Kidney (tissue), 14 donors: Measurements from ENCODE around the gene RGS6. TPM values are rescaled to one million over a fixed set of nuclear protein-coding genes. Genes with fewer than 3 reads are reported as not detected.

Experiments used
- DNase-seq, 5 donors: peaks; one replicate each; pipeline ENCODE4 v3.0.0-alpha.2; 2013 to 2020
- FAIRE-seq: peaks from 2 replicates; lab custom pipeline; 2012; peaks lifted over from hg19 to GRCh38; lab: Jason Lieb, UNC
- H3K27ac ChIP-seq, 2 donors: one replicate each; pipeline ENCODE4 v1.7.0; 2013; ENCODE audit warnings: low read depth in 2 of 2, low read length in 2 of 2, inconsistent platforms in 1 of 2
- H3K27me3 ChIP-seq: one replicate; pipeline ENCODE4 v1.7.1; 2013; ENCODE audit warnings: low read length, inconsistent platforms; ENCODE audit not compliant: control insufficient read depth, insufficient read depth
- H3K36me3 ChIP-seq, 3 donors: one replicate each; pipeline versions ENCODE4 v1.7.0 to v1.7.1; 2013; ENCODE audit warnings: low read length in 3 of 3, control low read depth in 1 of 3, inconsistent platforms in 1 of 3; ENCODE audit not compliant: insufficient read depth in 3 of 3, control insufficient read depth in 2 of 3
- H3K4me1 ChIP-seq, 3 donors: one replicate each; pipeline versions ENCODE4 v1.7.0 to v1.7.1; 2013; ENCODE audit warnings: low read length in 3 of 3, inconsistent platforms in 1 of 3, low read depth in 1 of 3; ENCODE audit not compliant: control insufficient read depth in 2 of 3, insufficient read depth in 2 of 3
- H3K4me3 ChIP-seq, 3 donors: one replicate each; pipeline versions ENCODE4 v1.7.0 to v1.8.1; 2013; ENCODE audit warnings: low read length in 3 of 3, control low read depth in 1 of 3, inconsistent platforms in 1 of 3
- H3K9ac ChIP-seq, 3 donors: one replicate each; pipeline versions ENCODE4 v1.7.0 to v1.7.1; 2013; ENCODE audit warnings: low read length in 3 of 3, control low read depth in 1 of 3, inconsistent platforms in 1 of 3
- H3K9me3 ChIP-seq, 3 donors: one replicate each; pipeline versions ENCODE4 v1.7.0 to v1.7.1; 2013; ENCODE audit warnings: low read length in 3 of 3, control low read depth in 1 of 3, inconsistent platforms in 1 of 3; ENCODE audit not compliant: control insufficient read depth in 2 of 3, insufficient read depth in 1 of 3
- CTCF ChIP-seq: IDR thresholded peaks from 3 replicates; pipeline ENCODE4 v1.5.1; 2012; ENCODE audit warnings: mild to moderate bottlenecking, moderate library complexity, borderline replicate concordance; ENCODE audit not compliant: insufficient read depth; ENCODE audit errors: extremely low read depth
- intact Hi-C: fragments of 100-400 bp; cut with DNase I; formaldehyde crosslinking; loops from one replicate; pipeline ENCODE4 v1.11.1; 2022
- polyA plus RNA-seq: library from polyadenylated mRNA; stranded (reverse); fragments of 350-450 nt; fragmentation: Illumina TruSeq; extraction: RNeasy Lipid Tissue Mini Kit (QIAGEN cat#74804); gene quantifications from one replicate; pipeline ENCODE4 v1.2.3, GENCODE V29; 2014; ENCODE audit warnings: low read depth, low replicate concordance; ENCODE audit not compliant: insufficient read depth
- total RNA-seq: library from RNA; stranded (reverse); fragmentation: NEBNext Ultra II Directional; extraction: Animal tissue kit (Norgen Biotek cat#: 25700); gene quantifications from one replicate; pipeline ENCODE4 v1.2.1, GENCODE V29; 2021
- donor health status: control.
- donor health status: control.
- donor health status: control.
- donor health status: control.
- donor health status: control.
- donor health status: DM: yes; HTN: yes; CAD: no.
- donor health status: Normal renal cell carcinoma (clear cell type).

The RGS6 gene
- total and polyA plus RNA-seq, 2 donors from 2014 or later: 1.1 to 1.4 TPM

GRCh38 chr14:72098210-72098609 lies 166.0 kb downstream of the RGS6 start:
- no peak overlapping the region for H3K27ac ChIP-seq

GRCh38 chr14:72099566-72099965 lies 167.3 kb downstream of the RGS6 start:
- Histone ChIP-seq H3K4me1 (no peaks in the 10 kb centered on the region), H3K27ac (no peak overlapping the region), H3K9ac (no peak overlapping the region), H3K36me3 (no peaks in the 10 kb centered on the region), H3K27me3 (no peaks in the 10 kb centered on the region), H3K4me3 (no peak overlapping the region), H3K9me3 (no peaks in the 10 kb centered on the region)
- intact Hi-C loops: no loop called here
- no peak for TF ChIP-seq CTCF
- FAIRE-seq (no peak), DNase-seq (no peak)

More at GRCh38 chr14:72098210-72098609, 166.0 kb downstream of the RGS6 start:
- H3K4me1 ChIP-seq: no peaks in the 10 kb centered on the region
- intact Hi-C loops: no loop called here
- TF ChIP-seq CTCF: no peak
- H3K36me3 ChIP-seq: no peaks in the 10 kb centered on the region
- FAIRE-seq (no peak), DNase-seq (no peak)
- H3K4me3 ChIP-seq: no peak overlapping the region
- H3K9me3 ChIP-seq: no peaks in the 10 kb centered on the region
- H3K27me3 ChIP-seq: no peaks in the 10 kb centered on the region
- no peak overlapping the region for H3K9ac ChIP-seq

GRCh38 chr14:72104011-72104613 lies 171.9 kb downstream of the RGS6 start:
- DNase-seq (peak in 2 of 5 donors; percentile 18 to 20), FAIRE-seq (no peak)
- no peak overlapping the region for H3K9ac ChIP-seq
- peak; percentile 27 for TF ChIP-seq CTCF
- no peak overlapping the region for H3K4me3 ChIP-seq
- no peaks in the 10 kb centered on the region for H3K27me3 ChIP-seq
- intact Hi-C loops: no loop called here
- no peaks in the 10 kb centered on the region for H3K9me3 ChIP-seq
- no peak overlapping the region for H3K27ac ChIP-seq
- H3K36me3 ChIP-seq: no peaks in the 10 kb centered on the region
- no peaks in the 10 kb centered on the region for H3K4me1 ChIP-seq

- Histone ChIP-seq H3K9ac (no peak overlapping the region), H3K9me3 (no peaks in the 10 kb centered on the region), H3K4me1 (no peaks in the 10 kb centered on the region), H3K36me3 (no peaks in the 10 kb centered on the region), H3K4me3 (no peak overlapping the region), H3K27me3 (no peaks in the 10 kb centered on the region), H3K27ac (no peak overlapping the region)
- no peak for TF ChIP-seq CTCF
- DNase-seq (no peak), FAIRE-seq (no peak)
- intact Hi-C loops: no loop called here
These were observed 179.7 kb downstream of the RGS6 start for GRCh38 chr14:72111911-72112310.
